Measurements from ENCODE around the gene OLA1. TPM values are rescaled to one million over a fixed set of nuclear protein-coding genes. Genes with fewer than 3 reads are reported as not detected.

Gene OLA1
- total RNA-seq, 1 experiment from 2014 or later: 126 TPM

GRCh38 chr2:174053355-174054151, 194.8 kb downstream of the OLA1 start:
- 0 out of 2 replicates have a peak, but pooled peaks cover 2% of the 10 kb centered on the region for H3K4me1 ChIP-seq (ENCODE audit: control insufficient read depth, insufficient read depth, low read length)
- DNase-seq (ENCODE audit: low read depth, low spot score): no peak
- intact Hi-C loops (cut with micrococcal nuclease; ENCODE audit: unreplicated experiment): no loop called here
- no peaks in the 10 kb centered on the region for H3K27me3 ChIP-seq (ENCODE audit: control insufficient read depth, insufficient read depth, low read length)
- ATAC-seq: 0 out of 2 replicates have a peak, but pooled peaks have one; percentile 37
- no TSS peak for BruUV-seq (replicated peaks)
- TF ChIP-seq, protein P1, sequence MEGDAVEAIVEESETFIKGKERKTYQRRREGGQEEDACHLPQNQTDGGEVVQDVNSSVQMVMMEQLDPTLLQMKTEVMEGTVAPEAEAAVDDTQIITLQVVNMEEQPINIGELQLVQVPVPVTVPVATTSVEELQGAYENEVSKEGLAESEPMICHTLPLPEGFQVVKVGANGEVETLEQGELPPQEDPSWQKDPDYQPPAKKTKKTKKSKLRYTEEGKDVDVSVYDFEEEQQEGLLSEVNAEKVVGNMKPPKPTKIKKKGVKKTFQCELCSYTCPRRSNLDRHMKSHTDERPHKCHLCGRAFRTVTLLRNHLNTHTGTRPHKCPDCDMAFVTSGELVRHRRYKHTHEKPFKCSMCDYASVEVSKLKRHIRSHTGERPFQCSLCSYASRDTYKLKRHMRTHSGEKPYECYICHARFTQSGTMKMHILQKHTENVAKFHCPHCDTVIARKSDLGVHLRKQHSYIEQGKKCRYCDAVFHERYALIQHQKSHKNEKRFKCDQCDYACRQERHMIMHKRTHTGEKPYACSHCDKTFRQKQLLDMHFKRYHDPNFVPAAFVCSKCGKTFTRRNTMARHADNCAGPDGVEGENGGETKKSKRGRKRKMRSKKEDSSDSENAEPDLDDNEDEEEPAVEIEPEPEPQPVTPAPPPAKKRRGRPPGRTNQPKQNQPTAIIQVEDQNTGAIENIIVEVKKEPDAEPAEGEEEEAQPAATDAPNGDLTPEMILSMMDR (IDR thresholded peaks at IDR 0.05): no peak
- no peak for TF ChIP-seq POLR2AphosphoS5 (IDR thresholded peaks at IDR 0.05; ENCODE audit: low read depth, low read length)
- no peak for TF ChIP-seq REST (IDR thresholded peaks at IDR 0.05; ENCODE audit: insufficient read depth in 1 of 2, low read depth in 2 of 2, low read length in 1 of 2)
- no peak for TF ChIP-seq SIN3A (IDR thresholded peaks at IDR 0.05; ENCODE audit: borderline replicate concordance, insufficient read depth, low read depth, low read length)
- no peak for TF ChIP-seq TCF7L2 (IDR thresholded peaks at IDR 0.05; ENCODE audit: low read depth, low read length)
- H3K36me3 ChIP-seq (ENCODE audit: control insufficient read depth, insufficient read depth, low read length): no peaks in the 10 kb centered on the region
- POLR2A ChIA-PET: no interaction called here
- in situ Hi-C loops (cut with HindIII; ENCODE audit: low pct_unique_long_range_greater_than_20kb, low sequenced_read_pairs): no loop called here
- H3K9me3 ChIP-seq (ENCODE audit: control insufficient read depth, insufficient read depth, low read depth, low read length): no peaks in the 10 kb centered on the region
- no peak overlapping the region for H3K27ac ChIP-seq (ENCODE audit: low read length)
- peak overlapping the region in 1 of 2 experiments; percentile 10; a peak in 2 of 4 replicates for H3K4me3 ChIP-seq (ENCODE audit: low read depth in 2 of 2, low read length in 2 of 2)
- CTCF ChIA-PET: no interaction called here

GRCh38 chr2:174052584-174052976, 195.8 kb downstream of the OLA1 start:
- Histone ChIP-seq H3K4me3 (ENCODE audit: low read depth in 2 of 2, low read length in 2 of 2) (no peak overlapping the region), H3K4me1 (ENCODE audit: control insufficient read depth, insufficient read depth, low read length) (0 out of 2 replicates have a peak, but pooled peaks cover 2% of the 10 kb centered on the region), H3K9me3 (ENCODE audit: control insufficient read depth, insufficient read depth, low read depth, low read length) (no peaks in the 10 kb centered on the region), H3K36me3 (ENCODE audit: control insufficient read depth, insufficient read depth, low read length) (no peaks in the 10 kb centered on the region), H3K27ac (ENCODE audit: low read length) (no peak overlapping the region), H3K27me3 (ENCODE audit: control insufficient read depth, insufficient read depth, low read length) (no peaks in the 10 kb centered on the region)
- in situ Hi-C loops (cut with HindIII; ENCODE audit: low pct_unique_long_range_greater_than_20kb, low sequenced_read_pairs) (no loop called here), intact Hi-C loops (cut with micrococcal nuclease; ENCODE audit: unreplicated experiment) (no loop called here)
- ChIA-PET POLR2A (no interaction called here), CTCF (no interaction called here)
- no peak for DNase-seq (ENCODE audit: low read depth, low spot score)
- ATAC-seq: no peak
- BruUV-seq (replicated peaks): no TSS peak
- TF ChIP-seq SIN3A (IDR thresholded peaks at IDR 0.05; ENCODE audit: borderline replicate concordance, insufficient read depth, low read depth, low read length) (no peak), REST (IDR thresholded peaks at IDR 0.05; ENCODE audit: insufficient read depth in 1 of 2, low read depth in 2 of 2, low read length in 1 of 2) (no peak), TCF7L2 (IDR thresholded peaks at IDR 0.05; ENCODE audit: low read depth, low read length) (no peak), POLR2AphosphoS5 (IDR thresholded peaks at IDR 0.05; ENCODE audit: low read depth, low read length) (no peak)
- TF ChIP-seq, protein P1 (IDR thresholded peaks at IDR 0.05): no peak
